ENCODE measurements around the gene STK10.

The STK10 gene

DNA sequence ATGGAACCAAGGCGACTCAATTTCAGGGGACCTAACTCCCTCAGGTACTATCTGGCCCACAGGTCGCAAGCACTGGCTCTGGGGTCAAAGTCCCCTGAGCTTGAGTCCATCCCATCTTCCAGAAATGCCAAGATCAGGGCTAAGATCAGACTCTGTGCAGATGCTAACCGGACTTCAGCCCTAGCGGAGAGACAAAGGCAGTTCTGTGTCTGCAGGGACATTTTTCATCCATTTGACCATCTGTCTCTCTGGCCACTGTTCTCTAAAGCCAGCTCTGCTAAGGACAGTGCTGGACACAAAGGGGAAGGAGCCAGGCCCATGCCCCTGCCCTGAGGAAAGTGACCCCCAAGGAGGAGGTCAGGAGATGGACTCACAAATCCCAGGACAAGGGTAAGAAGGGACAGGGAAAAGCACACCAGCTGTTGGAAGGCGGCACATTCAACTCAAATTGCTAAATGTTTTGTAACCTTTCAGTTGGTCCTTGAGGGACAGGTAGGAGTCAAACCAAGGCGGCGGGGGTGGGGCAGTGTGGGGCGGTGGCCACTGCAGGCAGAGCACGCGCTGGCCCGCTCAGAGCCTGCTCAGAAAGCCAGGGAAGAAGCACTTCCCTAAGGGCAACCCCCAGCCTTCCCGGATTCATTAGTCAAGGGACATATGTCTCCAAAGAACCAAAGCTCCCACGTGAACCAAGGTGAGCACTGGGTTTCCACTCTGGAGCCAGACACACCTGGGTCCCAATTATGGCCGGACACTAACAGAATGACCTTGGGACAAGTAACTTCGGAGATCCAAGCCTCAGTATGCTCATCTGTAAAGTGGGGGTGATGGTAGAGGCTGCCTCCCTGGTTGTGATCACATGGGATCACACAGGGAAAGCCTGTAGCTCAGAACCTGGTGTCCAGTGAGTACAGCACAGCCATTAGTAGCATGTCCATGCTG lies 42.8 kb downstream of the STK10 start:
- Histone ChIP-seq H3K36me3 (ENCODE audit: control insufficient read depth, insufficient read depth, low read length) (no peaks in the 10 kb centered on the region), H3K27me3 (ENCODE audit: control insufficient read depth, insufficient read depth, low read length, poor library complexity, severe bottlenecking) (no peaks in the 10 kb centered on the region), H3K4me1 (ENCODE audit: control insufficient read depth, insufficient read depth, low read length) (peaks cover 5% of the 10 kb centered on the region), H3K27ac (ENCODE audit: insufficient read depth, low read depth, low read length, poor library complexity, severe bottlenecking) (no peak overlapping the region), H3K9me3 (ENCODE audit: control insufficient read depth, low read length) (no peaks in the 10 kb centered on the region), H3K4me3 (ENCODE audit: insufficient read depth, low read depth, low read length) (no peak overlapping the region)
- 90 to 92% methylated on average over 15 of the region's 15 CpGs for WGBS, 2 experiments

GRCh38 chr5:172144291-172144815 lies 43.7 kb downstream of the STK10 start:
- H3K4me3 ChIP-seq (ENCODE audit: insufficient read depth, low read depth, low read length) = no peak overlapping the region
- H3K36me3 ChIP-seq (ENCODE audit: control insufficient read depth, insufficient read depth, low read length) = no peaks in the 10 kb centered on the region
- no peaks in the 10 kb centered on the region for H3K27me3 ChIP-seq (ENCODE audit: control insufficient read depth, insufficient read depth, low read length, poor library complexity, severe bottlenecking)
- H3K9me3 ChIP-seq (ENCODE audit: control insufficient read depth, low read length) = no peaks in the 10 kb centered on the region
- H3K4me1 ChIP-seq (ENCODE audit: control insufficient read depth, insufficient read depth, low read length) = peaks cover 5% of the 10 kb centered on the region
- no peak overlapping the region for H3K27ac ChIP-seq (ENCODE audit: insufficient read depth, low read depth, low read length, poor library complexity, severe bottlenecking)
- WGBS, 2 experiments = 78 to 81% methylated on average over 10 of the region's 10 CpGs

DNA sequence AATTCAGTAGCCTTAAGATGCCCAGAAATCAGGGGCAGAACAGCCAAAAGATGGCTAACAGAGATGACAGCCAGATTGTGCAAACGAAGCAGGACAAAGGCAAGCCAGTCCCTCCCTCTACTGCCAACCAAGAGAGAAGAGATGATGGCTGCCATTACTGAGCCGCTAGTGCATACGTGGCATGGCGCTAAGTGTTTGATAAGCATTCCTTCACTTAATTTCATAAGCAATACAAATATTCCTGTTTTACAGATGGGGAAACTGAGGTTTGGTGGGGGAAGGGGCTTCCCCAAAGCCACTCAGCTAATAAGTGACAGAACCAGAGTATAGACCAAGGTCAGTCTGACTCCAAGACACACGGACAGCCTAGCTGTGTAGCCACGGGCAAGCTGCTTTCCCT lies 44.1 kb downstream of the STK10 start:
- Histone ChIP-seq H3K9me3 (ENCODE audit: control insufficient read depth, low read length) (no peaks in the 10 kb centered on the region), H3K27me3 (ENCODE audit: control insufficient read depth, insufficient read depth, low read length, poor library complexity, severe bottlenecking) (no peaks in the 10 kb centered on the region), H3K4me1 (ENCODE audit: control insufficient read depth, insufficient read depth, low read length) (peaks cover 5% of the 10 kb centered on the region), H3K27ac (ENCODE audit: insufficient read depth, low read depth, low read length, poor library complexity, severe bottlenecking) (no peak overlapping the region), H3K4me3 (ENCODE audit: insufficient read depth, low read depth, low read length) (no peak overlapping the region), H3K36me3 (ENCODE audit: control insufficient read depth, insufficient read depth, low read length) (no peaks in the 10 kb centered on the region)
- WGBS, 2 experiments = 93 to 95% methylated on average over 5 of the region's 6 CpGs

DNA sequence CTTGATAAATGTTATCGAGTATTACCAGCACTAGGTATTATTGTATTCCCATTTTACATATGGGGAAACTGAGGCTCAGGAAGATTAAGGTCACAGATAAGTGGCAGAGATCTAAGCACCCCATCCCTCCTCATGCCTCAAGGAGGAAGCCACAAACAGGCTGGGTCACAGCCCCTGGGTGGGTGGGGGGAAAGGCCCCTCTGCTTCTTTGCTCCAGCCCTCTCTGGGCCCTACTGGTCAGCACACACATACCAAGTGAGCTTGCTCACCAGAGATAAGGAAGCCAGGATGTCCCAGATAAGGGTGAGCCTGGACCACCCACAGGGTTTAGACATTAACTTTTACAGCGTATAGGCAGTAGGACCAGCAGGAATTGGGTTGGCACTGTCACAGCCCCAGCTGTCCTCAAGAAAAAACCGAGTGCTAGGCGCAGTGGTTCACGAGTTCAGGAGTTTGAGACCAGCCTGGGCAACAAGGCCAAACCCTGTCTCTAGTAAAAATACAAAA lies 45.3 kb downstream of the STK10 start:
- Histone ChIP-seq H3K27ac (ENCODE audit: insufficient read depth, low read depth, low read length, poor library complexity, severe bottlenecking) (no peak overlapping the region), H3K4me1 (ENCODE audit: control insufficient read depth, insufficient read depth, low read length) (peaks cover 5% of the 10 kb centered on the region), H3K9me3 (ENCODE audit: control insufficient read depth, low read length) (no peaks in the 10 kb centered on the region), H3K4me3 (ENCODE audit: insufficient read depth, low read depth, low read length) (no peak overlapping the region), H3K36me3 (ENCODE audit: control insufficient read depth, insufficient read depth, low read length) (no peaks in the 10 kb centered on the region), H3K27me3 (ENCODE audit: control insufficient read depth, insufficient read depth, low read length, poor library complexity, severe bottlenecking) (no peaks in the 10 kb centered on the region)
- WGBS, 2 experiments = 92 to 93% methylated on average over 5 of the region's 5 CpGs

DNA sequence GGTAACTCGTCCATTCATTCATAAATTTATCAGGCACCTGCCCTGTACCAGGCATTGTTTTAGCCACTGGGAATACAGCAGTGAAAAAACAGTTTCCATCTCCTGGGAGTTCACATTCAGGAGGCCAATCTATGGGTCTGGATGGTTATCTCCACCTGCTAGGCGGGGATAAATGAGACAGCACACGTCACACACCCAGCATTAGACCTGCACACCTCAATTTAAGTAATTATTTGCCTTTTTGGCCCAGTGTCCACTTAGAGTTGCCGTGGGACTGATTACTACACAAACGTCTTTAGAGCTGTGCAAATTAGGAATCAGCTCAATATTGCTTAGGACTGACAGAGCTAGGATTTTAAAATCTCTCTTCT lies 46.1 kb downstream of the STK10 start:
- no peaks in the 10 kb centered on the region for H3K27me3 ChIP-seq (ENCODE audit: control insufficient read depth, insufficient read depth, low read length, poor library complexity, severe bottlenecking)
- H3K4me1 ChIP-seq (ENCODE audit: control insufficient read depth, insufficient read depth, low read length) = peaks cover 5% of the 10 kb centered on the region
- H3K36me3 ChIP-seq (ENCODE audit: control insufficient read depth, insufficient read depth, low read length) = no peaks in the 10 kb centered on the region
- no peak overlapping the region for H3K4me3 ChIP-seq (ENCODE audit: insufficient read depth, low read depth, low read length)
- H3K9me3 ChIP-seq (ENCODE audit: control insufficient read depth, low read length) = no peaks in the 10 kb centered on the region
- 87 to 88% methylated on average over 5 of the region's 5 CpGs for WGBS, 2 experiments
- no peak overlapping the region for H3K27ac ChIP-seq (ENCODE audit: insufficient read depth, low read depth, low read length, poor library complexity, severe bottlenecking)

- H3K4me1 ChIP-seq (ENCODE audit: control insufficient read depth, insufficient read depth, low read length) = peaks cover 5% of the 10 kb centered on the region
- 87% methylated on average over 6 of the region's 6 CpGs for WGBS, 2 experiments
- no peaks in the 10 kb centered on the region for H3K36me3 ChIP-seq (ENCODE audit: control insufficient read depth, insufficient read depth, low read length)
- no peaks in the 10 kb centered on the region for H3K9me3 ChIP-seq (ENCODE audit: control insufficient read depth, low read length)
- H3K27me3 ChIP-seq (ENCODE audit: control insufficient read depth, insufficient read depth, low read length, poor library complexity, severe bottlenecking) = no peaks in the 10 kb centered on the region
- H3K4me3 ChIP-seq (ENCODE audit: insufficient read depth, low read depth, low read length) = no peak overlapping the region
- H3K27ac ChIP-seq (ENCODE audit: insufficient read depth, low read depth, low read length, poor library complexity, severe bottlenecking) = no peak overlapping the region
Measured at GRCh38 chr5:172140866-172141265, 47.2 kb downstream of the STK10 start.

GRCh38 chr5:172140120-172140519 lies 47.9 kb downstream of the STK10 start:
- H3K9me3 ChIP-seq (ENCODE audit: control insufficient read depth, low read length) = no peaks in the 10 kb centered on the region
- H3K4me1 ChIP-seq (ENCODE audit: control insufficient read depth, insufficient read depth, low read length) = peaks cover 4% of the 10 kb centered on the region
- no peak overlapping the region for H3K27ac ChIP-seq (ENCODE audit: insufficient read depth, low read depth, low read length, poor library complexity, severe bottlenecking)
- no peaks in the 10 kb centered on the region for H3K27me3 ChIP-seq (ENCODE audit: control insufficient read depth, insufficient read depth, low read length, poor library complexity, severe bottlenecking)
- H3K36me3 ChIP-seq (ENCODE audit: control insufficient read depth, insufficient read depth, low read length) = no peaks in the 10 kb centered on the region
- WGBS, 2 experiments = 91 to 94% methylated on average over 9 of the region's 9 CpGs
- no peak overlapping the region for H3K4me3 ChIP-seq (ENCODE audit: insufficient read depth, low read depth, low read length)

DNA sequence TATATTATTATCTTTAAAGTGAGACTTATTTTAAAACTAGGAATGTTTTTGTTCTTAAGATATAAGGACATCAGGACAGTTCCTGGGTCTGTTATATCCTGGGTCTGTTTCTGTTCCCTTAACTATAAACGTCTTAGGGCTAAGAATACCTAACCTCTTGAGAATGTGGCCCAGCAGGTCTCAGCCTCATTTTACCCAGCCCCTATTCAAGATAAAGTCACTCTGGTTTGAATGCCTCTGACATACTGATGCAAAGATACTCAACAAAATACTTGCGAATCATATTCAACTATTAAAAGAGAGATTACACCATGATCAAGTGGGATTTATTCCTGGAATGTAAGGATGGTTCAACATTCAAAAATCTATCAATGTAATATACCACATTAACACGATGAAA lies 51.0 kb downstream of the STK10 start:
- 81 to 91% methylated on average over 3 of the region's 3 CpGs for WGBS, 2 experiments
- H3K36me3 ChIP-seq (ENCODE audit: control insufficient read depth, insufficient read depth, low read length) = no peaks in the 10 kb centered on the region

DNA sequence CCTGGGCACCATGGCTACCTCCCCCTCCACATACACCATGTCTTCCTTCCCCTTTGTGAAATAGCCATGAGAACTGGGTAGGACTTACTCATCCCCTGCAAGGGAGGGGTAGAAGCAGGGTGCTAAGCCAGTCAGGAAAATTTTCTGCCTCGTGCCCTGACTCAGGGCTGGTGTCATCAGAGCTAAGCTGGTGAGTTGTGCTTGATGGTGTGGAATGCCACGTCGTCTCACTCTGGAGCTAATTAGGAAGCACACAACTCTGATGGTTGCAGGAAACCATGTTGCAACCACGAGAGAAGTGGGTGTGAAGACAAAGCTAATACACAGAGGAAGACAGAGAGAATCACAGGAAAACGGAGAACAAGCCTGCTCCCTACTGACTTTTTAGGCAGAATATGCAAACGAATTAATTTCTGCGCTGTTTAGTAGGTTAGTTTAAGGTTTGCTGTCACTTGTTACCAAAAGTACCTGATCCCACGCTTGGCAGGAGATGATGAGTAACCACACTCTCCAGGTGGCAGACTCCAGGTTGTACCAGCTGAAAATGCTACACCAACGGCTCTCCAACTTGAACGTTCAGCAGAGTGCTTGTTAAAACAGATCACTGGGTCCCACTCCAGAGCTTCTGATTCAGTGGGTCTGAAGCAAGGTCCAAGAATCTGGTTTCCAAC lies 54.5 kb downstream of the STK10 start:
- WGBS, 2 experiments = 92 to 93% methylated on average over 10 of the region's 10 CpGs

More for the DNA sequence above, 51.0 kb downstream of the STK10 start:
- H3K27ac ChIP-seq (ENCODE audit: insufficient read depth, low read depth, low read length, poor library complexity, severe bottlenecking) = no peak overlapping the region
- H3K4me3 ChIP-seq (ENCODE audit: insufficient read depth, low read depth, low read length) = no peak overlapping the region
- H3K4me1 ChIP-seq (ENCODE audit: control insufficient read depth, insufficient read depth, low read length) = no peaks in the 10 kb centered on the region
- H3K27me3 ChIP-seq (ENCODE audit: control insufficient read depth, insufficient read depth, low read length, poor library complexity, severe bottlenecking) = no peaks in the 10 kb centered on the region
- no peaks in the 10 kb centered on the region for H3K9me3 ChIP-seq (ENCODE audit: control insufficient read depth, low read length)

DNA sequence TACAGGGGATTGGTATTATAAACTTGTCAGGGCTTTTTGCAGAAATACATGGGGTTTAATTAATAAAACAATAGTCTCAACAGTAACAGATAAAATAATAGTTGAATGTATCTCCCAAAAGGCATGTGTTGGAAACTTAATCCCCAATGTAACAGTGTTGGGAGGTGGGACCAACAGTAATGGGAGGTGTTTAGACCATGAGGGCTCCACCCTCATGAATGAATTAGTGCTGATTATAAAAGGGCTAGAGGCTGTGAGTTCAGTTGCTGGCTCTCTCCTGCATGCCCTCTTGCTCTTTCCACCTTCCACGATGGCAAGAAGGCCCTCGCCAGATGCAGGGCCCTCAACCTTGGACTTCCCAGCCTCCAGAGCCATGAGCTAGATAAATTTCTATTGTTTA lies 56.3 kb downstream of the STK10 start:
- Histone ChIP-seq H3K9me3 (ENCODE audit: control insufficient read depth, low read length) (no peaks in the 10 kb centered on the region), H3K27ac (ENCODE audit: insufficient read depth, low read depth, low read length, poor library complexity, severe bottlenecking) (no peak overlapping the region), H3K36me3 (ENCODE audit: control insufficient read depth, insufficient read depth, low read length) (no peaks in the 10 kb centered on the region), H3K27me3 (ENCODE audit: control insufficient read depth, insufficient read depth, low read length, poor library complexity, severe bottlenecking) (no peaks in the 10 kb centered on the region), H3K4me1 (ENCODE audit: control insufficient read depth, insufficient read depth, low read length) (no peaks in the 10 kb centered on the region), H3K4me3 (ENCODE audit: insufficient read depth, low read depth, low read length) (no peak overlapping the region)
- 85 to 98% methylated on average over 2 of the region's 2 CpGs for WGBS, 2 experiments

More for the DNA sequence above, 54.5 kb downstream of the STK10 start:
- no peaks in the 10 kb centered on the region for H3K36me3 ChIP-seq (ENCODE audit: control insufficient read depth, insufficient read depth, low read length)
- H3K4me1 ChIP-seq (ENCODE audit: control insufficient read depth, insufficient read depth, low read length) = no peaks in the 10 kb centered on the region
- no peak overlapping the region for H3K27ac ChIP-seq (ENCODE audit: insufficient read depth, low read depth, low read length, poor library complexity, severe bottlenecking)
- no peak overlapping the region for H3K4me3 ChIP-seq (ENCODE audit: insufficient read depth, low read depth, low read length)
- H3K27me3 ChIP-seq (ENCODE audit: control insufficient read depth, insufficient read depth, low read length, poor library complexity, severe bottlenecking) = no peaks in the 10 kb centered on the region
- H3K9me3 ChIP-seq (ENCODE audit: control insufficient read depth, low read length) = no peaks in the 10 kb centered on the region

Data from ectodermal cell (in vitro differentiated cells).